ENCODE results near the gene IFRD1.

IFRD1 gene

DNA sequence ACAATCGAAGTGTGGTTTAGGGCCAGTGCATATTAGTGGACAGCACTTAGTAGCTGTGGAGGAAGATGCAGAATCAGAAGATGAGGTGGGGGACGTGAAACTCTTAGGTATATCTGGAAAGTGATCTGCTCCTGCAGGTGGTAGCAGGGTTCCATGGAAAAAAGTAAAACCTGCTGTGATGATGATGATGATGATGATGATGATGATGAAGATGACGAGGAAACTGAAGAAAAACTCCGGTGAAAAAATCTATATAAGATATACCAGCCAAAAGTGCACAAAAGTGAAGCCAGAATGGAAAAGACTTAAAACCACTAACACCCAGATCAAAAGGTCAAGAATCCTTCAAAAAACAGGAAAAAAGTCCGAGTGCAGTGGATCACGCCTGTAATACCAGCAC lies 70.5 kb downstream of the IFRD1 start:
- DNase-seq (ENCODE audit: low read depth), result no peak

DNA sequence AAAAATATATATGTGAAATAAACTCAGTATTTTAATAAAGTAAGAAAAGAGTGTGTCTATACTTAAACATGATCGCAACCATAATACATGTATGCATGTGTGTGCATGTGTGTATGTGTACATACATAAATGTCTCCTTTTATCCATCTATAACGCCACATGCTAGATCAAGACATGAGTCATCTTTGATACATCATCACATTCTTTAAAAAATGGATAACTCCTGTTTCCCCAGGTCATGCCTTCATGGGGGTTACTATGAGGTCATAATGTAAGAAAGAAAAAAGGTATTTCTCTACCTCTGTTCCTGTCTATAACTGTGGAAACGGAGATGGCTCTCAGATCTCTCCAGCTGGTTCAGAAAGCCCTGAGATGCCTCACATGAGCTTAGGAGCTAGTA lies 71.7 kb downstream of the IFRD1 start:
- DNase-seq (ENCODE audit: low read depth), result no peak

DNA sequence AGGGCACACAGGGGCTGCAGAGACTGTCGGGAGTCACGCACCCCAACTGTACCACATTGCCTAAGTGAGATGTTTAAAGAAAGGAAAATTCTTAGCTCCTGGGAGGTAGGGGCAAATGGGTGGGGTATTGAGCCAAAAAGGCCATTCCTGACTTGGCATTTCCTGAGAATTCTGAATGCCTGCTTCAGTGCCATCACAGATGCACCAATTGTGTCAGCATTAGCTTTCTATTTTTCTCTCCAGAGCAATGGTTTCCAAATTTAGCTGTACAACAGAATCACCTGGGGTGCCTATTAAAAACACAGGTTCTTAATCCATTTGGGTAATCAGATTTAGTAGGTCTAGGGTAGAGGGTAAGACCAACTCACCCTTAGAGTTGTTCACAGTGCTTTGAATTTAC lies 73.6 kb downstream of the IFRD1 start:
- no peak for DNase-seq (ENCODE audit: low read depth)

Measured in T-helper 22 cell (primary cell).